A549 (cell line): ENCODE results near the gene SLC23A2.

Source experiments
- CHD2 ChIP-seq: fragments of 150-350 bp; IDR thresholded peaks from 2 replicates; pipeline ENCODE4 v1.6.1; 2014; ENCODE audit warnings: low read length; ENCODE audit not compliant: partially characterized antibody
- CTCF ChIP-seq: fragments of >200 bp; sonication (Bioruptor Twin); formaldehyde crosslinking; IDR thresholded peaks from 3 replicates; pipeline ENCODE4 v1.5.1; 2016
- EP300 ChIP-seq, 2 experiments: fragments of >200 bp; sonication (Bioruptor Twin); formaldehyde crosslinking; IDR thresholded peaks; 2 replicates in 1 of 2; 3 replicates in 1 of 2; pipeline ENCODE4 v1.6.1; 2016 to 2017
- FOXS1 ChIP-seq: fragments of 250-450 bp; sonication (Bioruptor Pico); IDR thresholded peaks from 2 replicates; pipeline ENCODE4 v1.5.0; 2020; ENCODE audit warnings: mild to moderate bottlenecking, moderate library complexity
- MAFK ChIP-seq: fragments of 450-650 bp; IDR thresholded peaks from 2 replicates; pipeline ENCODE4 v1.6.1; 2014; ENCODE audit not compliant: partially characterized antibody
- MAX ChIP-seq: IDR thresholded peaks from 2 replicates; pipeline ENCODE4 v1.6.1; 2012
- PBX3 ChIP-seq: IDR thresholded peaks from 2 replicates; pipeline ENCODE4 v1.6.1; 2012
- POLR2AphosphoS2 ChIP-seq: conservative IDR thresholded peaks from 2 replicates; pipeline ENCODE4 v1.6.1; 2012; ENCODE audit warnings: low read length, improper control_type of control experiment, inconsistent platforms
- RFX5 ChIP-seq: fragments of 450-650 bp; IDR thresholded peaks from 2 replicates; pipeline ENCODE4 v1.7.1; 2014; ENCODE audit warnings: antibody characterized with exemption, mild to moderate bottlenecking, moderate library complexity
- TF ChIP-seq, protein P1 (sequence below): fragments of 200-600 bp; sonication (generic); IDR thresholded peaks from 2 replicates; pipeline ENCODE4 v1.6.1; 2016; ENCODE audit warnings: antibody characterized with exemption, mild to moderate bottlenecking, moderate library complexity

GRCh38 chr20:4896971-4897497 is 104.3 kb downstream of the SLC23A2 start:
- TF ChIP-seq, protein P1, sequence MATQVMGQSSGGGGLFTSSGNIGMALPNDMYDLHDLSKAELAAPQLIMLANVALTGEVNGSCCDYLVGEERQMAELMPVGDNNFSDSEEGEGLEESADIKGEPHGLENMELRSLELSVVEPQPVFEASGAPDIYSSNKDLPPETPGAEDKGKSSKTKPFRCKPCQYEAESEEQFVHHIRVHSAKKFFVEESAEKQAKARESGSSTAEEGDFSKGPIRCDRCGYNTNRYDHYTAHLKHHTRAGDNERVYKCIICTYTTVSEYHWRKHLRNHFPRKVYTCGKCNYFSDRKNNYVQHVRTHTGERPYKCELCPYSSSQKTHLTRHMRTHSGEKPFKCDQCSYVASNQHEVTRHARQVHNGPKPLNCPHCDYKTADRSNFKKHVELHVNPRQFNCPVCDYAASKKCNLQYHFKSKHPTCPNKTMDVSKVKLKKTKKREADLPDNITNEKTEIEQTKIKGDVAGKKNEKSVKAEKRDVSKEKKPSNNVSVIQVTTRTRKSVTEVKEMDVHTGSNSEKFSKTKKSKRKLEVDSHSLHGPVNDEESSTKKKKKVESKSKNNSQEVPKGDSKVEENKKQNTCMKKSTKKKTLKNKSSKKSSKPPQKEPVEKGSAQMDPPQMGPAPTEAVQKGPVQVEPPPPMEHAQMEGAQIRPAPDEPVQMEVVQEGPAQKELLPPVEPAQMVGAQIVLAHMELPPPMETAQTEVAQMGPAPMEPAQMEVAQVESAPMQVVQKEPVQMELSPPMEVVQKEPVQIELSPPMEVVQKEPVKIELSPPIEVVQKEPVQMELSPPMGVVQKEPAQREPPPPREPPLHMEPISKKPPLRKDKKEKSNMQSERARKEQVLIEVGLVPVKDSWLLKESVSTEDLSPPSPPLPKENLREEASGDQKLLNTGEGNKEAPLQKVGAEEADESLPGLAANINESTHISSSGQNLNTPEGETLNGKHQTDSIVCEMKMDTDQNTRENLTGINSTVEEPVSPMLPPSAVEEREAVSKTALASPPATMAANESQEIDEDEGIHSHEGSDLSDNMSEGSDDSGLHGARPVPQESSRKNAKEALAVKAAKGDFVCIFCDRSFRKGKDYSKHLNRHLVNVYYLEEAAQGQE, result no peak
- no peak for TF ChIP-seq CTCF
- TF ChIP-seq MAX, result no peak
- TF ChIP-seq EP300 (IDR thresholded peaks at IDR 0.05), result no peak
- TF ChIP-seq CHD2, result no peak
- no peak for TF ChIP-seq FOXS1 (CRISPR knock-in tag)
- no peak for TF ChIP-seq POLR2AphosphoS2
- TF ChIP-seq MAFK, result no peak
- no peak for TF ChIP-seq PBX3
- no peak for TF ChIP-seq RFX5
